ENCODE data around the gene TMEM108.

Gene TMEM108

GRCh38 chr3:133293397-133294110 lies 255.4 kb downstream of the TMEM108 start:
- Histone ChIP-seq H3K9me3 (ENCODE audit: insufficient read depth, low read length) (no peaks in the 10 kb centered on the region), H3K27me3 (ENCODE audit: insufficient read depth, insufficient read length) (no peaks in the 10 kb centered on the region), H3K4me3 (ENCODE audit: insufficient read length, low read depth) (no peak overlapping the region), H3K4me1 (ENCODE audit: insufficient read depth, insufficient read length) (no peaks in the 10 kb centered on the region), H3K9ac (ENCODE audit: insufficient read length, low read depth) (no peak overlapping the region), H3K36me3 (ENCODE audit: insufficient read depth, insufficient read length, low read length) (no peaks in the 10 kb centered on the region)
- no peak for DNase-seq (ENCODE audit: low read depth, low spot score)
- TF ChIP-seq ZNF274 (IDR thresholded peaks at IDR 0.05; ENCODE audit: low read depth, low read length) (no peak), SUZ12 (IDR thresholded peaks at IDR 0.05; ENCODE audit: extremely low read depth, insufficient read depth, insufficient read length) (no peak), YY1 (IDR thresholded peaks at IDR 0.05; ENCODE audit: insufficient read depth, insufficient read length) (no peak)

GRCh38 chr3:133294253-133294652 lies 256.1 kb downstream of the TMEM108 start:
- Histone ChIP-seq H3K4me3 (ENCODE audit: insufficient read length, low read depth) (no peak overlapping the region), H3K4me1 (ENCODE audit: insufficient read depth, insufficient read length) (no peaks in the 10 kb centered on the region), H3K27me3 (ENCODE audit: insufficient read depth, insufficient read length) (no peaks in the 10 kb centered on the region), H3K36me3 (ENCODE audit: insufficient read depth, insufficient read length, low read length) (no peaks in the 10 kb centered on the region), H3K9ac (ENCODE audit: insufficient read length, low read depth) (no peak overlapping the region), H3K9me3 (ENCODE audit: insufficient read depth, low read length) (no peaks in the 10 kb centered on the region)
- TF ChIP-seq YY1 (IDR thresholded peaks at IDR 0.05; ENCODE audit: insufficient read depth, insufficient read length) (no peak), SUZ12 (IDR thresholded peaks at IDR 0.05; ENCODE audit: extremely low read depth, insufficient read depth, insufficient read length) (no peak), ZNF274 (IDR thresholded peaks at IDR 0.05; ENCODE audit: low read depth, low read length) (no peak)
- no peak for DNase-seq (ENCODE audit: low read depth, low spot score)

GRCh38 chr3:133295199-133295901 lies 257.2 kb downstream of the TMEM108 start:
- no peak for DNase-seq (ENCODE audit: low read depth, low spot score)
- no peaks in the 10 kb centered on the region for H3K27me3 ChIP-seq (ENCODE audit: insufficient read depth, insufficient read length)
- H3K4me1 ChIP-seq (ENCODE audit: insufficient read depth, insufficient read length), result no peaks in the 10 kb centered on the region
- no peak overlapping the region for H3K4me3 ChIP-seq (ENCODE audit: insufficient read length, low read depth)
- H3K9me3 ChIP-seq (ENCODE audit: insufficient read depth, low read length), result no peaks in the 10 kb centered on the region
- H3K9ac ChIP-seq (ENCODE audit: insufficient read length, low read depth), result no peak overlapping the region
- no peaks in the 10 kb centered on the region for H3K36me3 ChIP-seq (ENCODE audit: insufficient read depth, insufficient read length, low read length)
- TF ChIP-seq YY1 (IDR thresholded peaks at IDR 0.05; ENCODE audit: insufficient read depth, insufficient read length), result no peak
- TF ChIP-seq SUZ12 (IDR thresholded peaks at IDR 0.05; ENCODE audit: extremely low read depth, insufficient read depth, insufficient read length), result no peak
- no peak for TF ChIP-seq ZNF274 (IDR thresholded peaks at IDR 0.05; ENCODE audit: low read depth, low read length)

- Histone ChIP-seq H3K9ac (ENCODE audit: insufficient read length, low read depth) (no peak overlapping the region), H3K27me3 (ENCODE audit: insufficient read depth, insufficient read length) (no peaks in the 10 kb centered on the region)
- no peak for DNase-seq (ENCODE audit: low read depth, low spot score)
Observed at GRCh38 chr3:133295944-133296917, 258.0 kb downstream of the TMEM108 start.

GRCh38 chr3:133296981-133297380 lies 258.8 kb downstream of the TMEM108 start:
- Histone ChIP-seq H3K9ac (ENCODE audit: insufficient read length, low read depth) (no peak overlapping the region), H3K4me1 (ENCODE audit: insufficient read depth, insufficient read length) (no peaks in the 10 kb centered on the region), H3K4me3 (ENCODE audit: insufficient read length, low read depth) (no peak overlapping the region), H3K36me3 (ENCODE audit: insufficient read depth, insufficient read length, low read length) (no peaks in the 10 kb centered on the region), H3K9me3 (ENCODE audit: insufficient read depth, low read length) (no peaks in the 10 kb centered on the region), H3K27me3 (ENCODE audit: insufficient read depth, insufficient read length) (no peaks in the 10 kb centered on the region)
- TF ChIP-seq SUZ12 (IDR thresholded peaks at IDR 0.05; ENCODE audit: extremely low read depth, insufficient read depth, insufficient read length), result no peak
- TF ChIP-seq YY1 (IDR thresholded peaks at IDR 0.05; ENCODE audit: insufficient read depth, insufficient read length), result no peak
- TF ChIP-seq ZNF274 (IDR thresholded peaks at IDR 0.05; ENCODE audit: low read depth, low read length), result no peak
- DNase-seq (ENCODE audit: low read depth, low spot score), result no peak

More at GRCh38 chr3:133295944-133296917, 258.0 kb downstream of the TMEM108 start:
- H3K9me3 ChIP-seq (ENCODE audit: insufficient read depth, low read length), result no peaks in the 10 kb centered on the region
- TF ChIP-seq YY1 (IDR thresholded peaks at IDR 0.05; ENCODE audit: insufficient read depth, insufficient read length) (no peak), SUZ12 (IDR thresholded peaks at IDR 0.05; ENCODE audit: extremely low read depth, insufficient read depth, insufficient read length) (no peak), ZNF274 (IDR thresholded peaks at IDR 0.05; ENCODE audit: low read depth, low read length) (no peak)
- no peak overlapping the region for H3K4me3 ChIP-seq (ENCODE audit: insufficient read length, low read depth)
- H3K4me1 ChIP-seq (ENCODE audit: insufficient read depth, insufficient read length), result no peaks in the 10 kb centered on the region
- no peaks in the 10 kb centered on the region for H3K36me3 ChIP-seq (ENCODE audit: insufficient read depth, insufficient read length, low read length)

GRCh38 chr3:133300102-133300501 lies 261.9 kb downstream of the TMEM108 start:
- H3K9me3 ChIP-seq (ENCODE audit: insufficient read depth, low read length), result no peaks in the 10 kb centered on the region
- no peaks in the 10 kb centered on the region for H3K36me3 ChIP-seq (ENCODE audit: insufficient read depth, insufficient read length, low read length)
- H3K4me1 ChIP-seq (ENCODE audit: insufficient read depth, insufficient read length), result no peaks in the 10 kb centered on the region
- TF ChIP-seq SUZ12 (IDR thresholded peaks at IDR 0.05; ENCODE audit: extremely low read depth, insufficient read depth, insufficient read length) (no peak), ZNF274 (IDR thresholded peaks at IDR 0.05; ENCODE audit: low read depth, low read length) (no peak), YY1 (IDR thresholded peaks at IDR 0.05; ENCODE audit: insufficient read depth, insufficient read length) (no peak)
- no peak for DNase-seq (ENCODE audit: low read depth, low spot score)
- no peaks in the 10 kb centered on the region for H3K27me3 ChIP-seq (ENCODE audit: insufficient read depth, insufficient read length)
- no peak overlapping the region for H3K4me3 ChIP-seq (ENCODE audit: insufficient read length, low read depth)
- H3K9ac ChIP-seq (ENCODE audit: insufficient read length, low read depth), result no peak overlapping the region

Measured in NT2/D1 (cell line).